Thoracic aorta (tissue), 2 donors: Measurements from ENCODE around the gene ZYG11A. TPM values are rescaled to one million over a fixed set of nuclear protein-coding genes. Genes with fewer than 3 reads are reported as not detected.

Source experiments
- ATAC-seq: fragments of 150-250 bp; one replicate; pipeline ENCODE4 v1.8.0; 2017; ENCODE audit warnings: low read depth; ENCODE audit not compliant: insufficient number of reproducible peaks, low FRiP score
- DNase-seq: peaks from one replicate; pipeline ENCODE4 v3.0.0-alpha.2; 2020; ENCODE audit warnings: low spot score
- H3K27ac ChIP-seq, 2 donors: fragments of 200-600 bp; sonication (generic); 1 replicate in 1 of 2; 2 replicates in 1 of 2; pipeline ENCODE4 v1.5.1; 2016; ENCODE audit warnings: mild to moderate bottlenecking in 2 of 2, moderate library complexity in 2 of 2
- H3K27me3 ChIP-seq: fragments of 200-600 bp; sonication (generic); replicated peaks from 2 replicates; pipeline ENCODE4 v1.6.0; 2016; ENCODE audit warnings: mild to moderate bottlenecking; ENCODE audit not compliant: insufficient read depth
- H3K36me3 ChIP-seq: fragments of 200-600 bp; sonication (generic); one replicate; pipeline ENCODE4 v1.5.1; 2016
- H3K4me1 ChIP-seq, 2 donors: fragments of 200-600 bp; sonication (generic); 1 replicate in 1 of 2; 2 replicates in 1 of 2; pipeline versions ENCODE4 v1.5.1 to v1.6.0; 2016; ENCODE audit warnings: low read depth in 2 of 2, mild to moderate bottlenecking in 1 of 2; ENCODE audit not compliant: control insufficient read depth in 1 of 2
- H3K4me3 ChIP-seq: fragments of 200-600 bp; sonication (generic); 2 replicates; pipeline ENCODE4 v1.5.1; 2016; ENCODE audit warnings: mild to moderate bottlenecking
- H3K9me3 ChIP-seq: fragments of 200-600 bp; sonication (generic); 2 replicates; pipeline ENCODE4 v1.5.1; 2016
- total RNA-seq, 2 donors: library from RNA; depleted of rRNA; stranded (reverse); fragments of >200 nt; gene quantifications; one replicate each; pipeline versions ENCODE4 v1.1.0 to v1.2.3, GENCODE V29; 2016
- TF ChIP-seq, protein P1 (sequence below): fragments of 200-600 bp; sonication (generic); IDR thresholded peaks from one replicate; pipeline ENCODE4 v1.5.1; 2019; ENCODE audit warnings: antibody characterized with exemption

Gene ZYG11A
- total RNA-seq, 2 donors from 2014 or later: not detected

DNA sequence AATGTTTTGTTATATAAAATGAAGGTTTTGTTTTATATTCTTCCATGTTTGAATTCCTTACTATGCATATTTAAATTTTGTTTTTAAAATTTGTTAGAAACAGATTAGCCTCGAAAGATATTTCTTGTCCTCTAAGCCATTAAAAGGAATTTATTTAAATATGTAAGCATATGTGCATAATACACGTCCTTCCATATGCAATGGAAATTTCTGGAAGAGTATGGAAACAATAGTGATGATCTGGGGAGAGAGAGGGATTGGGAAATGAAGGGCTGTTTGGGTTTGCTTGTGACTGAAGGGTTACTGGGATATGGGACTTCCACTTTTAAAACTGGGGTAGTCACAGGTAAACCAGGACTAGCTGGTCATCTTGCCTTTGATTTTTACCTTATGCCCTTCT is 57.8 kb downstream of the ZYG11A start:
- ATAC-seq (no peak), DNase-seq (no peak)
- no peaks in the 10 kb centered on the region for H3K36me3 ChIP-seq
- no peak overlapping the region for H3K4me3 ChIP-seq
- peaks cover 0 to 8% of the 10 kb centered on the region in 2 donors for H3K4me1 ChIP-seq
- H3K27ac ChIP-seq: no peak overlapping the region
- TF ChIP-seq, protein P1, sequence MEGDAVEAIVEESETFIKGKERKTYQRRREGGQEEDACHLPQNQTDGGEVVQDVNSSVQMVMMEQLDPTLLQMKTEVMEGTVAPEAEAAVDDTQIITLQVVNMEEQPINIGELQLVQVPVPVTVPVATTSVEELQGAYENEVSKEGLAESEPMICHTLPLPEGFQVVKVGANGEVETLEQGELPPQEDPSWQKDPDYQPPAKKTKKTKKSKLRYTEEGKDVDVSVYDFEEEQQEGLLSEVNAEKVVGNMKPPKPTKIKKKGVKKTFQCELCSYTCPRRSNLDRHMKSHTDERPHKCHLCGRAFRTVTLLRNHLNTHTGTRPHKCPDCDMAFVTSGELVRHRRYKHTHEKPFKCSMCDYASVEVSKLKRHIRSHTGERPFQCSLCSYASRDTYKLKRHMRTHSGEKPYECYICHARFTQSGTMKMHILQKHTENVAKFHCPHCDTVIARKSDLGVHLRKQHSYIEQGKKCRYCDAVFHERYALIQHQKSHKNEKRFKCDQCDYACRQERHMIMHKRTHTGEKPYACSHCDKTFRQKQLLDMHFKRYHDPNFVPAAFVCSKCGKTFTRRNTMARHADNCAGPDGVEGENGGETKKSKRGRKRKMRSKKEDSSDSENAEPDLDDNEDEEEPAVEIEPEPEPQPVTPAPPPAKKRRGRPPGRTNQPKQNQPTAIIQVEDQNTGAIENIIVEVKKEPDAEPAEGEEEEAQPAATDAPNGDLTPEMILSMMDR: no peak
- no peaks in the 10 kb centered on the region for H3K9me3 ChIP-seq
- no peaks in the 10 kb centered on the region for H3K27me3 ChIP-seq

DNA sequence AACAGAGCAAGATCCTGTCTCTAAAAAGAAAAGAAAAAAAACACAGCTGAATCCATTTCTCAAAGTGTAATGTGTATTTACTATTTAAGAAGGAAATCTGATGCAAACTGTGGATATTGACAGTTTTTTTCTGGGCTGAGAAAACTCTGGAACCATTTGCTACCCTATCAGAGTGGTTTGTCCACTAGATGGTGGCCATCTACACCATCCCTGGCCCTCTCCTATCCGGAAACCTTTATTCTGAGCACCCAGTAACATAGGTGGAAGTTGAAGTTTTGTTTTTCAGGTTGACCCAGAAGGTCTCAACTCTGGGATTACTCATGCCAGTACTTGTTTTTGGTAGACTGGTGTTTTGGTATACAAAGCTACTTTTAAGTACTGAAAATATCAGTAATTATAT is 58.8 kb downstream of the ZYG11A start:
- H3K4me1 ChIP-seq: peaks cover 3 to 18% of the 10 kb centered on the region in 2 donors
- H3K27ac ChIP-seq: no peak overlapping the region
- no peak for ATAC-seq

DNA sequence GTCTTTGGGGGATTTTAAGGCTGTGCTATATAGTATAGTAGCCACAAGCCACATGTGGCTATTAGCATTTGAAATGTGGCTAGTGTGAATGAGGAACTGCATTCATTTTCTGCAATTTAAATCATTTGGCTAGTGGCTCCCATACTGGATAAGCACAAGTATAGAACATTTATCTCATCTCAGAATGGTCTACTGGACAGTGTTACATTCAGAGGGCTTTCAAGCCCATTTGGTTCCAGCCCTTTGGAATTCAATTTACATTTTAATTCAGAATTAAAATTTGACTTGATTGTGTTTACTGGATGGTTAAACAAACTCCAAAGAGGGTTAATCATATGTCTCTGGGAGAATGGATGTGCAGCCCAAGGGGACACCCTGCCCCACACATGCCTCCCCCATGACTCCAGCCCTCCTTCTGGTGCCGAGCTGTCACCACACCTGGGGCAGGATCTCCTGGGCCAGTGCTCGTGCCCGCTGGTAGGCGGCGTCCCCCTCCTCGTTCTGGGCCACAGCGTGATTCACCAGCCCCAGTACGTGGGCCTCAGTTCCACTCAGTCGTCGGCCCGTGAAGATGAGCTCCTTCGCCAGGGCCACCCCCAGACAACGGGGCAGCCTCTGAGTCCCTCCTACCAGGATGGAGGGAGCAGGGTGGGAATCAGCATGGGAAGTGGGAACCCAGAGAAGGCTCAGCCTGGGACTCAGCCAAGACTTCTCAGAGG is 61.8 kb downstream of the ZYG11A start:
- ATAC-seq: no peak

More for the DNA sequence above, 58.8 kb downstream of the ZYG11A start:
- TF ChIP-seq, protein P1: no peak
- no peak for DNase-seq
- Histone ChIP-seq H3K4me3 (no peak overlapping the region), H3K9me3 (no peaks in the 10 kb centered on the region), H3K36me3 (no peaks in the 10 kb centered on the region), H3K27me3 (no peaks in the 10 kb centered on the region)

DNA sequence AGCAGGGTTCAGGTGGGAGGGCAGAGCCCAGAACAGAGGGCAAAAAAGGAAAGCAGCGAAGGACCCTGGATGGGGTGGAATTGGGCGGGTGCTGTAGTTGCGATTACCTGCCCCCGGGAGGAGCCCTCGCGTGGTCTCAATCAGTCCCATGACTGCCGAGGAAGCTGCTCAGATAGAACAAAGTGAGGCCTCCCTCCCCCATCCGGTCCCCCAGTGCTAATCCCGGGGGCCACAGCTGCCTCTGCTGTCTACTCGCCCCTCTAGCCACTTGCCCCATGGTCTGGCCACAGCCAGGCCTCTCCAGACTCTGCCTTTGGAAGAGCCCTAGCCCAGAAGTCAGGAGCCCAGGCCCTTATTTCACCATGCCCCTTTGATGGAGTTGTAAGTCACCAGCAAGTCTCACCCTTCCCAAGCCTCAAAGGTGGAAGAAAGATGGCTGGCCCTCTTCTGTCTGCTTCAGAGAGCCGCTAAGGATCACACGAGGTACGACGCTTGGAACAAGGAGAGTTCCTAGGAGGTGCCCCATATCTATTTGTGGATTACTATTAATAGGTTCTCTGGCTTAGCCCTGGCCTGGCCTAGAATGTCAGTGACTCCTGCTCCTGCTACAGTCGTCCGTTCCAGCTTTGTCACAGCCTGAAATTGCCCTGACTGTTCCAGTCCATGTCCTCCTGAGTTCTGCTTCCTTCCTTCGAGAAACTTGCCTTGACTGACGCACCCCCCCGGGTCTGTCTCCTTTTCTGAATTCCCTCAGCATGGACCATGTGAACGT is 62.6 kb downstream of the ZYG11A start:
- Histone ChIP-seq H3K27me3 (no peaks in the 10 kb centered on the region), H3K36me3 (peaks cover 8% of the 10 kb centered on the region), H3K9me3 (no peaks in the 10 kb centered on the region), H3K4me3 (no peak overlapping the region), H3K27ac (peak overlapping the region; percentile 24 to 64), H3K4me1 (peaks cover 3 to 20% of the 10 kb centered on the region in 2 donors)
- ATAC-seq (no peak), DNase-seq (no peak)
- TF ChIP-seq, protein P1: no peak

More for the DNA sequence above, 61.8 kb downstream of the ZYG11A start:
- DNase-seq: no peak
- Histone ChIP-seq H3K9me3 (no peaks in the 10 kb centered on the region), H3K36me3 (peaks cover 8% of the 10 kb centered on the region), H3K4me3 (no peak overlapping the region), H3K4me1 (peaks cover 3 to 20% of the 10 kb centered on the region in 2 donors), H3K27ac (no peak overlapping the region), H3K27me3 (no peaks in the 10 kb centered on the region)
- TF ChIP-seq, protein P1: no peak

DNA sequence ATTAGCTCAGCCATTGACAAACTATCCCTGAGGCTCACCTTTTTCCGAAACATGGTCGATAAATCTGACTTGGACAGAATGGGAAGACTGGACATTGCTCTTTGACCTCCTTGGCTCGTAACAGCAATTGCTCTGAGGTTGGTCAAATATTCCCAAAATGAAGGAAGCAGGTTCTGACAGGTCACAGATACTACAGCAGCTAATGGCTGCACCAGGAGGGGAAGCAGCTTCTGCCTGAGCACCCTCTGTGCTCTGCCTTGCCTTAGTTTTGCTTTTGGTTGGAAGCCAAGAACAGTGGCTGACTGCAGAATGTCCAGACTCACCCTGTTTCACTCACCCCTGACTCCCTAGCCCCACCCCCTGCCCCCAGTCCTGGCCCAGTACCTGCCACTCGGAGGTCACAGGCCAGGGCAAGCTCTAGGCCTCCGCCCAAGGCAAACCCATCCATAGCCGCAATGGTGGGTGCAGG is 63.6 kb downstream of the ZYG11A start:
- peaks cover 3 to 20% of the 10 kb centered on the region in 2 donors for H3K4me1 ChIP-seq
- ATAC-seq (no peak), DNase-seq (no peak)

More for the DNA sequence above, 63.6 kb downstream of the ZYG11A start:
- H3K27me3 ChIP-seq: no peaks in the 10 kb centered on the region
- no peak overlapping the region for H3K27ac ChIP-seq
- TF ChIP-seq, protein P1: no peak
- H3K9me3 ChIP-seq: no peaks in the 10 kb centered on the region
- H3K36me3 ChIP-seq: peaks cover 8% of the 10 kb centered on the region
- H3K4me3 ChIP-seq: no peak overlapping the region
